Neural progenitor cell (in vitro differentiated cells): ENCODE measurements around the gene PAX5. TPM values are rescaled to one million over a fixed set of nuclear protein-coding genes. Genes with fewer than 3 reads are reported as not detected.

ENCODE experiments used
- DNase-seq: peaks from one replicate; pipeline ENCODE4 v3.0.0-alpha.2; 2016; ENCODE audit warnings: low spot score
- H2AFZ ChIP-seq: fragments of 200-600 bp; sonication (generic); replicated peaks from 2 replicates; pipeline ENCODE4 v1.6.1; 2016; ENCODE audit warnings: antibody characterized with exemption
- H3F3A ChIP-seq: fragments of 200-600 bp; sonication (generic); 2 replicates; pipeline ENCODE4 v1.6.1; 2016; ENCODE audit warnings: antibody characterized with exemption, low read depth
- H3K27ac ChIP-seq: fragments of 200-600 bp; sonication (generic); 2 replicates; pipeline ENCODE4 v1.5.1; 2016; ENCODE audit warnings: mild to moderate bottlenecking
- H3K27me3 ChIP-seq: fragments of 200-600 bp; sonication (generic); 2 replicates; pipeline ENCODE4 v1.6.1; 2016; ENCODE audit warnings: mild to moderate bottlenecking, moderate library complexity
- H3K36me3 ChIP-seq: fragments of 200-600 bp; sonication (generic); 2 replicates; pipeline ENCODE4 v1.5.1; 2016
- H3K4me1 ChIP-seq: fragments of 200-600 bp; sonication (generic); 2 replicates; pipeline ENCODE4 v1.6.1; 2016; ENCODE audit warnings: mixed run types
- H3K4me2 ChIP-seq: fragments of 200-600 bp; sonication (generic); 2 replicates; pipeline ENCODE4 v1.6.1; 2016
- H3K4me3 ChIP-seq: fragments of 200-600 bp; sonication (generic); 2 replicates; pipeline ENCODE4 v1.5.1; 2016
- H3K79me2 ChIP-seq: fragments of 200-600 bp; sonication (generic); 2 replicates; pipeline ENCODE4 v1.6.1; 2016; ENCODE audit warnings: low read depth
- H3K9ac ChIP-seq: fragments of 200-600 bp; sonication (generic); 2 replicates; pipeline ENCODE4 v1.6.1; 2016
- H3K9me3 ChIP-seq: fragments of 200-600 bp; sonication (generic); 2 replicates; pipeline ENCODE4 v1.5.1; 2016; ENCODE audit warnings: low read depth
- H4K20me1 ChIP-seq: fragments of 200-600 bp; sonication (generic); 2 replicates; pipeline ENCODE4 v1.6.1; 2016; ENCODE audit warnings: low read depth
- H3K27ac Mint-ChIP-seq: 3 replicates; pipeline ENCODE4 v1.8.0; 2021; ENCODE audit warnings: mixed read lengths
- H3K27me3 Mint-ChIP-seq: 2 replicates; pipeline ENCODE4 v1.8.0; 2022; ENCODE audit warnings: low read depth, mild to moderate bottlenecking, inconsistent platforms, moderate library complexity, mixed read lengths; ENCODE audit not compliant: insufficient read depth
- H3K36me3 Mint-ChIP-seq: 3 replicates; pipeline ENCODE4 v1.8.0; 2021; ENCODE audit warnings: mixed read lengths
- H3K4me1 Mint-ChIP-seq: 3 replicates; pipeline ENCODE4 v1.8.0; 2021; ENCODE audit warnings: mixed read lengths
- H3K4me3 Mint-ChIP-seq: 3 replicates; pipeline ENCODE4 v1.8.0; 2021; ENCODE audit warnings: mild to moderate bottlenecking, moderate library complexity, mixed read lengths
- H3K9me3 Mint-ChIP-seq: 3 replicates; pipeline ENCODE4 v1.8.0; 2020; ENCODE audit warnings: mixed read lengths
- CTCF ChIP-seq: fragments of 200-600 bp; sonication (generic); IDR thresholded peaks from 2 replicates; pipeline ENCODE4 v1.5.1; 2017; ENCODE audit warnings: antibody characterized with exemption, mild to moderate bottlenecking
- EZH2 ChIP-seq: fragments of 200-600 bp; sonication (generic); IDR thresholded peaks from 2 replicates; pipeline ENCODE4 v1.6.1; 2017; ENCODE audit warnings: antibody characterized with exemption, mild to moderate bottlenecking, moderate library complexity
- EZH2phosphoT487 ChIP-seq: fragments of 200-600 bp; sonication (generic); IDR thresholded peaks from 2 replicates; pipeline ENCODE4 v1.6.1; 2017; ENCODE audit warnings: antibody characterized with exemption
- total RNA-seq: library from RNA; depleted of rRNA; stranded (reverse); fragments of >200 nt; gene quantifications from 2 replicates; pipeline ENCODE4 v1.2.3, GENCODE V29; 2015; ENCODE audit warnings: low replicate concordance

The PAX5 gene
- total RNA-seq, 1 donor from 2014 or later: not detected

- Histone ChIP-seq H2AFZ (no peak overlapping the region), H3K36me3 (no peaks in the 10 kb centered on the region), H3K79me2 (no peaks in the 10 kb centered on the region), H3K27ac (no peak overlapping the region), H3K4me2 (no peak overlapping the region), H3K4me3 (no peak overlapping the region), H3F3A (peaks cover 8% of the 10 kb centered on the region), H3K9me3 (no peaks in the 10 kb centered on the region), H4K20me1 (peaks cover 11% of the 10 kb centered on the region), H3K27me3 (peaks cover 69% of the 10 kb centered on the region), H3K4me1 (peaks cover 18% of the 10 kb centered on the region), H3K9ac (no peak overlapping the region)
- TF ChIP-seq CTCF: peak; percentile 69
- no peak for TF ChIP-seq EZH2
- H3K4me1 Mint-ChIP-seq: peaks cover 48% of the 10 kb centered on the region
- H3K9me3 Mint-ChIP-seq: peaks cover 10% of the 10 kb centered on the region
- peaks cover 23% of the 10 kb centered on the region for H3K36me3 Mint-ChIP-seq
- peaks cover 26% of the 10 kb centered on the region for H3K27me3 Mint-ChIP-seq
- no peak overlapping the region for H3K4me3 Mint-ChIP-seq
- peak; percentile 73 for DNase-seq
- H3K27ac Mint-ChIP-seq: no peak overlapping the region
These were observed 42.4 kb downstream of the PAX5 start for GRCh38 chr9:36991516-36992134.

GRCh38 chr9:36988848-36989247 lies 45.2 kb downstream of the PAX5 start:
- peaks cover 26% of the 10 kb centered on the region for H3F3A ChIP-seq
- Mint-ChIP-seq H3K4me3 (peak overlapping the region; percentile 43), H3K27ac (no peak overlapping the region), H3K4me1 (peaks cover 38% of the 10 kb centered on the region), H3K9me3 (peaks cover 10% of the 10 kb centered on the region), H3K27me3 (peaks cover 37% of the 10 kb centered on the region), H3K36me3 (peaks cover 23% of the 10 kb centered on the region)
- no peak overlapping the region for H2AFZ ChIP-seq
- H3K27me3 ChIP-seq: peaks cover 92% of the 10 kb centered on the region
- H3K4me3 ChIP-seq: no peak overlapping the region
- H3K27ac ChIP-seq: no peak overlapping the region
- no peak for DNase-seq
- H3K4me1 ChIP-seq: peaks cover 25% of the 10 kb centered on the region
- H3K36me3 ChIP-seq: no peaks in the 10 kb centered on the region
- no peak overlapping the region for H3K4me2 ChIP-seq
- no peak overlapping the region for H3K9ac ChIP-seq
- no peaks in the 10 kb centered on the region for H3K79me2 ChIP-seq
- no peaks in the 10 kb centered on the region for H3K9me3 ChIP-seq
- H4K20me1 ChIP-seq: peaks cover 29% of the 10 kb centered on the region
- no peak for TF ChIP-seq EZH2
- no peak for TF ChIP-seq EZH2phosphoT487

- Histone ChIP-seq H3K79me2 (no peaks in the 10 kb centered on the region), H3K36me3 (no peaks in the 10 kb centered on the region), H3K4me3 (peak overlapping the region; percentile 12), H3K9ac (no peak overlapping the region), H2AFZ (no peak overlapping the region), H3K27ac (no peak overlapping the region), H3K4me1 (peaks cover 25% of the 10 kb centered on the region), H3K27me3 (peaks cover 99% of the 10 kb centered on the region), H3K9me3 (no peaks in the 10 kb centered on the region), H3F3A (peaks cover 26% of the 10 kb centered on the region), H4K20me1 (peaks cover 29% of the 10 kb centered on the region), H3K4me2 (peak overlapping the region; percentile 99)
- Mint-ChIP-seq H3K4me1 (peaks cover 32% of the 10 kb centered on the region), H3K9me3 (peaks cover 10% of the 10 kb centered on the region), H3K27ac (no peak overlapping the region), H3K27me3 (peaks cover 41% of the 10 kb centered on the region), H3K4me3 (no peak overlapping the region), H3K36me3 (peaks cover 23% of the 10 kb centered on the region)
- DNase-seq: peak; percentile 17
- TF ChIP-seq EZH2phosphoT487: no peak
- TF ChIP-seq EZH2: no peak
- no peak for TF ChIP-seq CTCF
These were observed 46.2 kb downstream of the PAX5 start for GRCh38 chr9:36987891-36988290.

GRCh38 chr9:36987409-36987808 lies 46.7 kb downstream of the PAX5 start:
- Mint-ChIP-seq H3K36me3 (peaks cover 24% of the 10 kb centered on the region), H3K9me3 (peaks cover 10% of the 10 kb centered on the region), H3K4me1 (peaks cover 32% of the 10 kb centered on the region), H3K27me3 (peaks cover 45% of the 10 kb centered on the region), H3K27ac (no peak overlapping the region), H3K4me3 (peak overlapping the region; percentile 78)
- H3F3A ChIP-seq: peaks cover 26% of the 10 kb centered on the region
- H3K4me2 ChIP-seq: peak overlapping the region; percentile 99
- TF ChIP-seq EZH2 (peak; percentile 9), CTCF (no peak), EZH2phosphoT487 (no peak)
- H3K4me1 ChIP-seq: peaks cover 25% of the 10 kb centered on the region
- no peaks in the 10 kb centered on the region for H3K9me3 ChIP-seq
- H3K4me3 ChIP-seq: peak overlapping the region; percentile 12
- no peaks in the 10 kb centered on the region for H3K36me3 ChIP-seq
- H3K9ac ChIP-seq: no peak overlapping the region
- H2AFZ ChIP-seq: no peak overlapping the region
- no peak overlapping the region for H3K27ac ChIP-seq
- H3K27me3 ChIP-seq: peaks cover 99% of the 10 kb centered on the region
- DNase-seq: no peak
- peaks cover 29% of the 10 kb centered on the region for H4K20me1 ChIP-seq
- no peaks in the 10 kb centered on the region for H3K79me2 ChIP-seq
